Umbilical cord (tissue), 2 donors: ENCODE measurements around the gene TMEM184B. TPM values are rescaled to one million over a fixed set of nuclear protein-coding genes. Genes with fewer than 3 reads are reported as not detected.
"Not testable (repeated sequence)": the region's sequence is repeated elsewhere in the genome, so short reads cannot be mapped to it uniquely, and the experiment has no call there.

Experiments used
- DNase-seq: peaks from one replicate; pipeline ENCODE4 v3.0.0-alpha.2; 2015; ENCODE audit warnings: low spot score
- total RNA-seq: library from RNA; depleted of rRNA; stranded (reverse); fragments of >200 nt; gene quantifications from one replicate; pipeline ENCODE4 v1.2.3, GENCODE V29; 2014; ENCODE audit warnings: low replicate concordance; ENCODE audit not compliant: insufficient read depth

The TMEM184B gene
- total RNA-seq, 1 donor from 2014 or later = 42.1 TPM

DNA sequence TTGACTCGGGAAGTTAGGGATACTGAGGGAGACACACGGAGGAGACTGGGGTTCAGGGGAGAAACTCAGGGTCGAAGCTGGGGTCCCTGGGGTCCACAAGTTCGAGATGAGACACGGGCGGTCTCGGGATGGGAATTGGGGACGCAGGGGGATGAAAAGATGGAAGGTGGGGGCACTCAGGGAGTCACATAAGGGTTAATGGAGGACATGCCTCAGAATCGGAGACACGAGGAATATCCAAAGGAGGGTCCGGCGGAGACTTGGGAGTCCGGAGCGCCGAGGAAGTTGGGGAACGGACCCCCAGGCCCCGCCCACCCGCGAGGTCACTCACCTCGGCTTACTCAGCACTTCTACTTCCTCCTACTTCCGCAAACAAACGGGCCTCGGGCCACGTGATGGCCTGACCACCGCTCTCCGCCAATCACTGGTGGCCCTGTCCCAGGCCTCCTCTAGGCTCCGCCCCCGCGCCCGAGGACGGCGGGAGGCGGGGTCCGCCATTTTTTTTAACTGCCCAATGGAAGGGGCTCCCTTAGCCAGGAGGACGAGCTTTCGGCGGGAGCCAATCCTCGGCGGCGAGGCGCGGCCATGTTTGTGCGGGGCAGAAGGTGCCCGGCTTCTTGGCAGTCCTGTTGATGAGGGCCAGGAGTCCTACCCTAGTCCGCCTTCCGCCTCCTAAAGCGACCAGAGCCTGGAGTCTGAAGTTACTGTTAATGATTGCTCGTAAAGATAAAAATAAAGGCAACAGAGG is 91.2 kb downstream of the TMEM184B start, which contains the start of gene PLA2G6:
Gene PLA2G6, minus strand, starts transcription at position 378 of the 748 bp plus-strand sequence. CDS start 12,404 bp downstream, outside the sequence.
- peak; percentile 99 for DNase-seq

DNA sequence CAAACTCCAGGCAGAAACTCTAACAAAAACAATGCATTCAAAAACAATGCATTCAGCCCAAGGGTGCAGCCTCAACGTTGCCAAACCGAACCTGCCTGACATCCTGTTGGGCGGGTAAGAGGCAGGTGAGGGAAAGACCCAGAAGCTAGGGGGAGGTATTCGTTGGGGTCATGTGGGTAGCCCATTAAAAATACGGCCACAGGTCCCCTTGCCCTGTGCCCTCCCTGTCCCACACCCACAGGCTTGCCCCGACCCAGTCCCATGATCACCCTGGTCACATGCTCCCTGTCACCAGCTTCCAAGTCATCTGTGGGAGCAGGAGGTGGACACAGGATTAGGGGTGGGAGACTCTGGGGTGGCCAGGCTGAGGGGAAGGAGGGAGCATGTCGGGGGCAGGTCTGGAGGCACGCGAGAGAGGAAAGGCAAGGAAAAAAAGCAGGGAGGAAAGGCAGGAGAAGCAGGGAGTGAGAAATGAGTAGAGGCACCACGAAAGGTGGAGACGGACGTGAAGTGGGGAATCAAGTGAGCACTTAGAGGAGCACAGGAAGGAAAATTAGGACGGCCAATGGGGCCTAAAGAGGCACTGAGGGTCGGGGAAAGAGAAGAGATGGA is 91.9 kb downstream of the TMEM184B start:
- no peak for DNase-seq

DNA sequence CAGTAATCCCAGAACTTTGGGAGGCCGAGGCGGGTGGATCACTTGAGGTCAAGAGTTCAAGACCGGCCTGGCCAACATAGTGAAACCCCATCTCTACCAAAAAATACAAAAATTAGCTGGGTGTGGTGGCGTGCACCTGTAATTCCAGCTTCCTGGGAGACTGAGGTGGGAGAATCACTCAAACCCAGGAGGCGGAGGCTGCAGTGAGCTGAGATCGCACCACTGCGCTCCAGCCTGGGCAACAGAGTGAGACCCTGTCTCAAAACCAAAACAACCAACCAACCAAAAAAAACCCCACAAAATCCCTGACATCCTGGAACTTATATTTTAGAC is 94.2 kb downstream of the TMEM184B start:
- DNase-seq = not testable (repeated sequence)

DNA sequence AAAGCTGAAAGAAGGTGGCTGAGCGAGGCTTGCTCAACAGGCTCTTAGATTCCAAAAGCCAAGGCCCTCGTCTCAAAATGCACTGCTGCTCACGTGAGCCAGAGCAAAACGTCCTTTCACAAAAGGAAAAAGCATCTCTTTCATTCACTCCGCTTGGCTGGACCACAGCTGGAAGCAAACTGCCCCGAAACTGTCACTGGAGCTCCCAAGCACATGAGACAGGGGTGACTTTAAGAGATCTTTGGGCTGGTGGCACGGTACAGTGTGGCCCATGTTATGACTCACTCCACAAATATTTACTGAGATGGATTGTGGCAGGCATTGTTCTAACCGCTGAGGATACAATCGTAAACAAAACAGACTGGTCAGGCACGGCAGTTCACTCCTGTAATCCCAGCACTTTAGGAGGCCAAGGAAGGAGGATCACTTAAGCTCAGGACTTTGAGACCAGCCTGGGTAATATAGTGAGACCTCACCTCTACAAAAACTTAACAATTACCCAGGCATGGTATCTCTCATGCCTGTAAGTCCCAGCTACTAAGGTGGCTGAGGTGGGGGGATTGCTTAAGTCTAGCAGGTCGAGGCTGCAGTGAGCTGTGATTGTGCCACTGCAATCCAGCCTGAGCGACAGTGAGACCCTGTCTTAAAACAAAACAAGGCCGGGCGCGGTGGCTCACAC is 94.7 kb downstream of the TMEM184B start:
- DNase-seq = peak; percentile 35

DNA sequence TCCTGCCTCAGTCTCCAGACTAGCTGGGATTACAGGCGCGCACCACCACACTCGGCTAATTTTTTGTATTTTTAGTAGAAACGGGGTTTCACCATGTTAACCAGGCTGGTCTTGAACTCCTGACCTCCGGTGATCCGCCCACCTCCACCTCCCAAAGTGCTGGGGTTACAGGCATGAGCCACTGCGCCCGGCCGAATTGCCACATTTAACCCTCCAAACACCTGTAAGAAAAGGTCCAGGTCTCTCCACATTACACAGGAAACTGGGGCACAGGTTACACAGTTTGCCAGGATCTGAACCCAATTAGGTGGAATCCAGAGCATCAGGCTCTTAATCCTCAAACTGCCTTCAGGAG is 95.3 kb downstream of the TMEM184B start:
- not testable (repeated sequence) for DNase-seq

DNA sequence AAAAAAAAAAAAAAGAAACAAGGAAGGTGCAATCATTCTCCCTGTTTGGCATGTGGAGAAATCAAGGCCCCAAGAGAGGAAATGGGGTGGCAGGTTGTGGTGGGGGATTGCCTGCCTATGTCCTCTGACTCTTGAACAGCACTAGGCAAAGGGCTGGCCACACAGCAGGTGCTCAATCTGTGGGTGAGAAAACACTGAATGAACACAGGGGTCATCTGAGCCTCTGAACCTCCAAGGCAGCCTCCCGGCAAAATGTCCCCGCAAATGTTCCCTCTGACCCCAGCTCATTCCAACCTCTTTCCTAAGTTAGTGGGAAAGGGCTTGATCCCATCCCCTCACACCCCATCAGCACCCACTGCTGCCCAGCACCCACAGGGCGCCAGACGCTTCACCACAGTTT is 95.8 kb downstream of the TMEM184B start:
- no peak for DNase-seq

DNA sequence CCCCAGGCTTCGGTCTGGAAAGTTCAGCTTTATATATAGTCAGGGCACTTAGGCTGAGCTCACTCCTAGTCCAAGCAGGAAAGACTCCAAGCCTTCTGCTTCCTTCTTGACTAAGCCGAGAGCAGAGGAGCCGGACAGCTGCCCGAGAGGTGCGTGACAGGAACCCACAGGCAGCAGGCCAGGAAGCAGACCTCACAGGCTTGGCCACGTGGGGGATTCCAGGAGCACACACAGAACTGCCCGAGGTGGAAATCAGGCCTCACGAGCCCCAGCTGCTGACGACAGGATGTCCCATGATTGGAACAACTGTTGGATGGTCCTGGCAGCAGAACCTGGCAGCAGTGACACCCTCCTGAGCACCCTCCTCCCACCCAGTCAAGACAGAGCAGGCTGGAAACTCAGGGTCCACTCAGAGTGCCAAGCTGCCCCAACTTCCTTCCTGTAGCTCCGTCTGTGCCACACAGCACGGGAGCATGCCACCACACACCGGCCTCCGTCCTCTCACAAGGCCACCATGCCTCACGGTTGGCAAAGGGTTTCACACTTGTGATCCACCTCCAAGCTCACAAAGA is 96.6 kb downstream of the TMEM184B start:
- peak; percentile 52 for DNase-seq

DNA sequence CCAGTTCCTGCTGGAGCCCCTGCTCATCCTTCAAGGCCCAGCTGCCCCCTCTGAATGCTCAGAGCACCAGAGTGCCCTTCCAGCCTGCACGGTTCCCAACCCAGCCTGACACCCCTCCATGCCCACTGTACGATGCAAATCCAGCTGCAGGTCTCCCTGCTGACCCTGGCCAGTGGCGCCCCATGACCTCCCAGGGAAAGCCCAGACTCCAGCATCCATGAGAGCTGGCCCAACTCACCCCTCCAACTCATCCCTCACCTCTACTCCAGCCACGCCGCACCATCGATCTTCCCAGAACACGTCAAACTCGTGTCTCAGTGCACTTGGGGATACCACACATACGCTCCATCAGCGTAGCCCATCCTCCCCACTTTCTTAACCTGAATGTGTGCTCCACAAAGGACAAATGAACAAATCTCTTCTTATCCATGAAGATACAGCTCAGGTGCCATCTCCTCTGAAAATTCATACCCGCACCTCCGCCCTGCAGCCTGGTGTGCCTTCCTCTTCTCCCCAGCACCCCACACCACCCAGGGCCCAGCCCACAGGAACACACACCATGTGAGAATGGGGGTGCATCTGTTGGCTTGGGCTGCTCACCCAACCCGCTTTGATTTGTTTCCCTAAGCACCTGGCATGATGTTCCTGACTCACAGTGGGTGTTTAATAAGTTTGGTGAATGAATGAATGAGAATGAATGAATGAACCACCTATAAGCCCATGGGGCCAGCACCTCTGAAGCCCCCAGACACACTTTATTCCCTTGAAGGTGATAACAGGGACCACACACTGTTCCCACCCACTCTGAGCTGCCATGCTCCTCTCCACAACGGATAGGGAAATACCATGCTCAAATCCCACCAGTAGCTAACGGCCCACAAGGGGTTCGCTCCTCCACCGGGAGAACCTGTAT is 97.3 kb downstream of the TMEM184B start:
- no peak for DNase-seq

DNA sequence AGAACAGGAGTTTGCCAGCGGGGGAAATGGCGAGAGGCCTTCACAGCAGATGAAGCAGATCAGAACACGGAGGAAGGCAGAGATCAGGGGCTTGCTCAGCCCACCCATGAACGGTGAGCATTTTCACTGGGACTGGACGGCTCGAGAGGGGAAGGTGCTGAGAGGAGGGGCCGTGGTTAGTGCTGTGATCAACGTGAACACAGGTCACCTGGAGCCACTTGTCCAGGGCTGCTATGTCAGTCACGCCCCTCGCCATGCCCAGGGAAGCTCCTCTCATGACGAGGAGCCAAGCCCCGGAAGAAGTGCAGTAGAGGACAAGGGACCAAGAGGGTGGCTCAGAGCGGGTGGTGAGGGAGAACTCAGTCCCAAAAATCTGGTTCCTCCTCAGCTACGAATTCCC is 98.2 kb downstream of the TMEM184B start:
- DNase-seq = no peak

DNA sequence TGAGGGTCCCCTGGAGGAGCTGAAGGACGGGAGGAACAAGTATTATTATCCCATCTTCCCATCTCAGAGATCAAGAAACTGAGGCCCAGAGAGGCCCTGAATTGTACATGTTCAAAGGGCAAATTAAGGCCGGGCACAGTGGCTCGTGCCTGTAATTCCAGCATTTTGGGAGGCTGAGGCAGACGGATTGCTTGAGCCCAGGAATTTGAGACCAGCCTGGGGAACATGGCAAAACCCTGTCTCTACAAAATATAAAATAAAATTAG is 99.2 kb downstream of the TMEM184B start:
- no peak for DNase-seq

DNA sequence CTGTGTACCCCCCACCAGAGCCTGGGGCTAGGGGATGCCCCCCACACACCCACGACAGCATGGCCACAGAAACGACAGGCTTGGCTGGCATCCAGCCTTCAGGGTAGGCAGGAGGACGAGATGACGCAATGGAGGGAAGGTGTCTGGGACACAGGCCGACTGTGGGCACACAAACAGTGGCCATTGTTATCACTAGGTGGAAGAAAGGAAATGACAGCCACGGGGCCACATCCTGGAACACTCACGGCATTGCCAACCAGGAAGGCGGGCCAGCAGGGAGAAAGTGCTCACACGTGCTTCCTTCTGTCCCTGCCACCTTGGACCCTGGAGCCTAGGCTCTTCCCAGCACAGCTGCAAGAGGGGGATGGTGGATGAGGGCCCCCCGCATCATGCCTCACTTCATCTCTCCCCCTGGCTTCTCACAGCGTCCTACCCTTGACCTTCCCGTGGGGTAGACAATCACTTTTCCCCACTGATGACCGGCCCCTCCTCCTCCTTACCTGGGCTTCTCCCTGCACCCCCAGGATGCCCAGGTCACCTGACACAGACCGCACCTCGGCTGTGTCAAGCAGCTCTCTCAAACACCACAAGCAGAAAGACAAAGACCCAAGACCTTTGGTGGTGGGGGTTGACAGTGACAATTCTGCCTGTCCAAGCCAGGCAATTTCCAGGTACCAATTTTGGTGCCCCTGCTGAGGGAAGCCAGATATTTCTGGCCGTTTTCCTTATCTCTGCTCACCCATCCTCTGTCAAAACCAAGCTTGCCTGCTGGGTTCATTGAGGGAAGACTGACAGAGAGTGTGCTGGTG is 99.8 kb downstream of the TMEM184B start:
- DNase-seq = peak; percentile 46

DNA sequence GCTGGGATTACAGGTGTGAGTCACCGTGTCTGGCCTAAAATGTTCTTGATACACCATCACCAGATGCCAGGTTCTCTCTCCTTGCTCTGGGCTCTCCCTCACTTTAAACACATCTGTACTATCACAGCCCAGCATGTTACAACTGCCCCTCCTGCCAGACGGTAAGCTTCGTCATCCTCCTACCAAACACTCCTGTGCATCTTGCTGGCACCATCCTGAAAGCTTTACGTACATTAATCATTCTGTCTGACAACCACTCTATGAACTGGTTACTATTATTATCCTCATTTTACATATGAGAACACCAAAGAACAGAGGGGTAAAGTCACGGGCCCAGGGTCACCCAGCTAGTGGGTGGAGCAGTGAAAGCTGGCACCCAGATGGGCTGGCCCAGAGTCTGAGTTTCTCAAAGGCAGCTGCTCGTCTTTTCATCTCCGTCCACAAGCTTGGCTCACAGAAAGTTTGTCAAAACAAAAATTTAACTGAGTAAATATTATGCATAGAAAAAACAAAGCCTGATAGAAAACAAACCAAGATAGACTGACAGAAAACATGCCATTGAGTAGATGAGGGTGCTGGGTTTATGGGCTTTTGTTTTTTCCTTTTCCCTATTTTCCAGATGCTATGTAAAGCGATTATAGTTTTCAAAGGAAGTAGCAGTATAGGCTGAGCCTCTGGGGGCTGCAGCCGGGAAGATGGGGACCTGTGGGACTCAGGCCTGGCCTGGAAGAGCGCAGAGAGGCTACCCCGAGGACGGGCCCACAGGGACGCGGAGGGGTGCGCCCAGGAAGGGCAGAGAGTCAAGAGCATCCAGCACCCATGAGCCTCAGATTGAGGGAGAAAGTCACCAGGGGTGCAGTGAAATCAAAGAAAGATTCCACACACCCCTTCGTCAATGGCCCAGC is 100.6 kb downstream of the TMEM184B start:
- DNase-seq = no peak

DNA sequence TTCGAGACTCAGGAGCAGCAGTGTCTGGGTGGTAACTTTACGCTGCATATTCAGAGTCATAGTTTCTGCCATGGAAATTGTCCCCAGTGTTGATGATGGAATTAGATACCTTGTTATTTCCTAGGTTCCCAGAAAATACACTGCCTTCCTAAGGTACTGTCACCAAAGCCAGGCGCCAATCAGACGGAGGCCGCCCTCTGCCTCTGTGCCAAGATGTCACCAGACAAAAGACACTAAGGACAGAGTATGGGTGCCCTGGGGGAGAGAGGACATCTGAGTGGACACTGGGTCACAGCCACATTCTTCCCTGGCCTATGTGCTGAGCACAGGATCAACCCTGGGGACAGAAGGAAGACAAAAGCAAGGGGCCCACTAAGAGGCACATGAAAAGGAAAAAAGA is 102.3 kb downstream of the TMEM184B start:
- DNase-seq = no peak

Other genes starting within 250 kb of the TMEM184B start
- gene PICK1, start 215.6 kb downstream of the TMEM184B start, total RNA-seq = 5.5 TPM
- gene SLC16A8, start 188.8 kb downstream of the TMEM184B start, total RNA-seq = not detected
- gene BAIAP2L2, start 162.3 kb downstream of the TMEM184B start, total RNA-seq = not detected
- 22.1 TPM for gene PLA2G6, start 91.2 kb downstream of the TMEM184B start, total RNA-seq
- 31.3 TPM for gene MAFF, start 71.0 kb downstream of the TMEM184B start, total RNA-seq
- gene CSNK1E, start 44.4 kb upstream of the TMEM184B start, total RNA-seq = 63.1 TPM
- gene KCNJ4, start 182.2 kb upstream of the TMEM184B start, total RNA-seq = not detected
- 71.7 TPM for gene KDELR3, start 195.1 kb upstream of the TMEM184B start, total RNA-seq
- 353 TPM for gene DDX17, start 233.3 kb upstream of the TMEM184B start, total RNA-seq